Thyroid gland (tissue), 4 donors: ENCODE data around the gene RAI14. TPM values are rescaled to one million over a fixed set of nuclear protein-coding genes. Genes with fewer than 3 reads are reported as not detected.
"Not testable (repeated sequence)": the region's sequence is repeated elsewhere in the genome, so short reads cannot be mapped to it uniquely, and the experiment has no call there.

Experiments used
- DNase-seq, 2 donors: peaks; one replicate each; pipeline ENCODE4 v3.0.0-alpha.2; 2019
- H3K27ac ChIP-seq, 3 donors: fragments of 200-600 bp; sonication (generic); 1 replicate in 2 of 3; 2 replicates in 1 of 3; pipeline ENCODE4 v1.5.1; 2016 to 2019; ENCODE audit warnings: mild to moderate bottlenecking in 1 of 3, moderate library complexity in 1 of 3
- H3K27me3 ChIP-seq: fragments of 200-600 bp; sonication (generic); one replicate; pipeline ENCODE4 v1.5.1; 2019
- H3K36me3 ChIP-seq, 2 donors: fragments of 200-600 bp; sonication (generic); one replicate each; pipeline ENCODE4 v1.5.1; 2016 to 2019
- H3K4me1 ChIP-seq, 2 donors: fragments of 200-600 bp; sonication (generic); one replicate each; pipeline ENCODE4 v1.5.1; 2017 to 2019
- H3K4me3 ChIP-seq, 3 donors: fragments of 200-600 bp; sonication (generic); replicated peaks in 1 of 3; 1 replicate in 2 of 3; 2 replicates in 1 of 3; pipeline ENCODE4 v1.5.1; 2016; ENCODE audit warnings: mild to moderate bottlenecking in 1 of 3
- H3K9me3 ChIP-seq: fragments of 200-600 bp; sonication (generic); one replicate; pipeline ENCODE4 v1.5.1; 2017
- CTCF ChIP-seq, 6 experiments: fragments of 200-600 bp in 3 of 6; fragments of 450-650 bp in 3 of 6; sonication (generic) in 3 of 6; IDR thresholded peaks; one replicate each; pipeline ENCODE4 v1.5.1; 2016 to 2019; ENCODE audit warnings: antibody characterized with exemption in 6 of 6, mild to moderate bottlenecking in 2 of 6, inconsistent platforms in 1 of 6, moderate library complexity in 1 of 6
- POLR2A ChIP-seq, 2 donors: fragments of 450-650 bp; IDR thresholded peaks; one replicate each; pipeline ENCODE4 v1.6.1; 2017; ENCODE audit warnings: antibody characterized with exemption in 2 of 2, mild to moderate bottlenecking in 2 of 2, moderate library complexity in 1 of 2
- WGBS, 2 donors: methylation state at CpG; one replicate each; pipeline ENCODE4 v1.1.5; 2017; 5-methylcytosine and 5-hydroxymethylcytosine counted together
- intact Hi-C: fragments of 100-400 bp; cut with DNase I; formaldehyde crosslinking; loops from one replicate; pipeline ENCODE4 v1.15.1; 2023
- total RNA-seq, 4 donors: library from RNA; depleted of rRNA; stranded (reverse); fragments of >200 nt; gene quantifications; one replicate each; pipeline ENCODE4 v1.2.3, GENCODE V29; 2016

Gene RAI14
- total RNA-seq, 4 donors from 2014 or later, result 16.9 to 23.5 (median 20.8) TPM

GRCh38 chr5:34724741-34725140 is 68.6 kb downstream of the RAI14 start:
- H3K4me3 ChIP-seq, result no peak overlapping the region
- DNase-seq, result no peak
- 60 to 72% methylated on average over 1 of the region's 1 CpG for WGBS, 2 donors
- no peaks in the 10 kb centered on the region for H3K9me3 ChIP-seq
- no peaks in the 10 kb centered on the region for H3K4me1 ChIP-seq
- H3K27ac ChIP-seq, result no peak overlapping the region
- H3K36me3 ChIP-seq, result no peaks in the 10 kb centered on the region
- TF ChIP-seq POLR2A (IDR thresholded peaks at IDR 0.05), result no peak
- intact Hi-C loops, result no loop called here
- no peaks in the 10 kb centered on the region for H3K27me3 ChIP-seq

- DNase-seq, H3K4me3 ChIP-seq, H3K36me3 ChIP-seq, H3K9me3 ChIP-seq, H3K27me3 ChIP-seq, H3K4me1 ChIP-seq, H3K27ac ChIP-seq, intact Hi-C loops: not testable (repeated sequence)
- 96 to 99% methylated on average over 3 to 4 of the region's 4 CpGs for WGBS, 2 donors
Measured at GRCh38 chr5:34727166-34727749, 71.1 kb downstream of the RAI14 start.

- TF ChIP-seq POLR2A (IDR thresholded peaks at IDR 0.05) (no peak), CTCF (IDR thresholded peaks at IDR 0.05) (no peak)
- no peak overlapping the region for H3K27ac ChIP-seq
- no peak for DNase-seq
- no peak overlapping the region for H3K4me3 ChIP-seq
- intact Hi-C loops, result no loop called here
- WGBS, 2 donors, result 90 to 97% methylated on average over 4 of the region's 4 CpGs
- H3K9me3 ChIP-seq, result no peaks in the 10 kb centered on the region
- H3K27me3 ChIP-seq, result no peaks in the 10 kb centered on the region
- H3K4me1 ChIP-seq, result no peaks in the 10 kb centered on the region
- H3K36me3 ChIP-seq, result no peaks in the 10 kb centered on the region
Measured at GRCh38 chr5:34728236-34728635, 72.1 kb downstream of the RAI14 start.

- 66 to 71% methylated on average over 6 of the region's 6 CpGs for WGBS, 2 donors
- intact Hi-C loops, result no loop called here
- Histone ChIP-seq H3K9me3 (no peaks in the 10 kb centered on the region), H3K4me1 (no peaks in the 10 kb centered on the region), H3K4me3 (no peak overlapping the region), H3K36me3 (no peaks in the 10 kb centered on the region), H3K27ac (no peak overlapping the region), H3K27me3 (no peaks in the 10 kb centered on the region)
- no peak for TF ChIP-seq CTCF (IDR thresholded peaks at IDR 0.05)
- no peak for TF ChIP-seq POLR2A (IDR thresholded peaks at IDR 0.05)
- DNase-seq, result no peak
Measured at GRCh38 chr5:34731435-34732232, 75.5 kb downstream of the RAI14 start.

GRCh38 chr5:34734326-34734725 is 78.2 kb downstream of the RAI14 start:
- Histone ChIP-seq H3K4me1 (no peaks in the 10 kb centered on the region), H3K4me3 (no peak overlapping the region), H3K36me3 (no peaks in the 10 kb centered on the region), H3K27ac (no peak overlapping the region), H3K9me3 (no peaks in the 10 kb centered on the region), H3K27me3 (no peaks in the 10 kb centered on the region)
- intact Hi-C loops, result no loop called here
- 96 to 97% methylated on average over 3 of the region's 3 CpGs for WGBS, 2 donors
- TF ChIP-seq CTCF (IDR thresholded peaks at IDR 0.05), result no peak
- TF ChIP-seq POLR2A (IDR thresholded peaks at IDR 0.05), result no peak
- no peak for DNase-seq
